Adrenal gland (tissue), 12 donors: ENCODE results near the gene PDXDC1. TPM values are rescaled to one million over a fixed set of nuclear protein-coding genes. Genes with fewer than 3 reads are reported as not detected.
"Not testable (repeated sequence)": the region's sequence is repeated elsewhere in the genome, so short reads cannot be mapped to it uniquely, and the experiment has no call there.

Experiments used
- DNase-seq, 7 donors: peaks; one replicate each; pipeline ENCODE4 v3.0.0-alpha.2; 2019 to 2020
- H3K27ac ChIP-seq, 5 donors: fragments of 200-600 bp; sonication (generic) in 4 of 5; 1 replicate in 3 of 5; 2 replicates in 2 of 5; pipeline versions ENCODE4 v1.5.1 to v1.8.0; 2016 to 2020; ENCODE audit warnings: mild to moderate bottlenecking in 1 of 5
- H3K27me3 ChIP-seq: fragments of 200-600 bp; 2 replicates; pipeline ENCODE4 v1.8.0; 2021
- H3K36me3 ChIP-seq, 2 donors: fragments of 200-600 bp; replicated peaks in 1 of 2; 1 replicate in 1 of 2; 2 replicates in 1 of 2; pipeline versions ENCODE4 v1.5.1 to v1.8.0; 2018 to 2022
- H3K4me1 ChIP-seq, 2 donors: fragments of 200-600 bp; replicated peaks in 1 of 2; 1 replicate in 1 of 2; 2 replicates in 1 of 2; pipeline versions ENCODE4 v1.5.1 to v1.8.0; 2018 to 2021
- H3K4me3 ChIP-seq, 4 donors: fragments of 200-600 bp; sonication (generic) in 3 of 4; one replicate each; pipeline ENCODE4 v1.5.1; 2016 to 2018
- H3K9me3 ChIP-seq, 3 donors: fragments of 200-600 bp; sonication (generic) in 1 of 3; replicated peaks in 1 of 3; 1 replicate in 2 of 3; 2 replicates in 1 of 3; pipeline versions ENCODE4 v1.5.1 to v1.8.0; 2016 to 2021
- POLR2A ChIP-seq, 2 donors: fragments of 450-650 bp; IDR thresholded peaks; one replicate each; pipeline ENCODE4 v1.6.1; 2017; ENCODE audit warnings: antibody characterized with exemption in 2 of 2, mild to moderate bottlenecking in 2 of 2, moderate library complexity in 1 of 2
- WGBS, 4 donors: extraction: QIAGEN DNeasy Blood & Tissue Kit in 2 of 4; methylation state at CpG; one replicate each; pipeline versions ENCODE4 v1.1.5 to v1.1.7; 2013 to 2017; 5-methylcytosine and 5-hydroxymethylcytosine counted together
- intact Hi-C, 2 donors: fragments of 100-400 bp; cut with DNase I; formaldehyde crosslinking; loops; one replicate each; pipeline versions ENCODE4 v1.14.1 to v1.15.0; 2022 to 2023
- polyA plus RNA-seq, 3 donors: library from polyadenylated mRNA; stranded (reverse); fragments of 200-250 nt in 2 of 3; fragments of 350-450 nt in 1 of 3; fragmentation: Illumina TruSeq in 1 of 3; extraction: RNeasy Lipid Tissue Mini Kit (QIAGEN cat#74804) in 1 of 3; gene quantifications; one replicate each; pipeline ENCODE4 v1.2.3, GENCODE V29; 2013 to 2014
- total RNA-seq, 9 donors: library from RNA; depleted of rRNA in 4 of 9; stranded (reverse); fragments of >200 nt in 4 of 9; fragments of 120-200 nt in 1 of 9; fragmentation: NEBNext Ultra II Directional in 1 of 9; extraction: Animal tissue kit (Norgen Biotek cat#: 25700) in 1 of 9; gene quantifications; one replicate each; pipeline versions ENCODE4 v1.1.0 to v1.2.4, GENCODE V29; 2013 to 2023
- donor health status: healthy with polysubstance abuse.
- donor health status: Bipolar disorder and iron deficiency.
- donor health status: DM: yes; HTN: yes; CAD: no.
- donor health status: DM: no; HTN: no; CAD: no.
- donor health status: DM: no; HTN: no; CAD: no.
- donor health status: DM: yes; HTN: yes; CAD: no.

The PDXDC1 gene
- total and polyA plus RNA-seq, 12 donors, result 38.9 to 81.5 (median 68.2) TPM

GRCh38 chr16:15144092-15144631, 169.3 kb downstream of the PDXDC1 start:
- Histone ChIP-seq H3K4me3 (peak overlapping the region in 1 of 4 donors; percentile 23), H3K4me1 (peaks cover 0 to 23% of the 10 kb centered on the region in 2 donors), H3K27ac (peak overlapping the region in 2 of 5 donors; percentile 77 to 80)
- H3K36me3 ChIP-seq, intact Hi-C loops, H3K27me3 ChIP-seq, H3K9me3 ChIP-seq: not testable (repeated sequence)
- 30 to 54% (median 33%) methylated on average over 6 to 22 of the region's 22 CpGs for WGBS, 4 donors
- peak in 4 of 7 donors; percentile 14 to 83 (median 32) for DNase-seq

- H3K4me1 ChIP-seq, result peaks cover 0 to 23% of the 10 kb centered on the region in 2 donors
- H3K36me3 ChIP-seq, H3K4me3 ChIP-seq, H3K9me3 ChIP-seq, intact Hi-C loops, H3K27me3 ChIP-seq: not testable (repeated sequence)
- peak overlapping the region in 2 of 5 donors; percentile 77 to 80 for H3K27ac ChIP-seq
- 36 to 76% (median 57%) methylated on average over 7 to 20 of the region's 20 CpGs for WGBS, 4 donors
- DNase-seq, result peak in 1 of 7 donors; percentile 32
These were observed 170.1 kb downstream of the PDXDC1 start for GRCh38 chr16:15144781-15145417.

- DNase-seq, result peak in 4 of 7 donors; percentile 15 to 74 (median 56)
- H3K27me3 ChIP-seq, H3K4me3 ChIP-seq, H3K9me3 ChIP-seq, intact Hi-C loops, H3K36me3 ChIP-seq: not testable (repeated sequence)
- peaks cover 0 to 23% of the 10 kb centered on the region in 2 donors for H3K4me1 ChIP-seq
- WGBS, 4 donors, result 67 to 89% (median 77%) methylated on average over 5 to 34 of the region's 35 CpGs
- H3K27ac ChIP-seq, result peak overlapping the region in 2 of 5 donors; percentile 77 to 80
- TF ChIP-seq POLR2A (IDR thresholded peaks at IDR 0.05), result peak in 1 of 2 donors; percentile 17
These were observed 170.8 kb downstream of the PDXDC1 start for GRCh38 chr16:15145418-15146263.

DNA sequence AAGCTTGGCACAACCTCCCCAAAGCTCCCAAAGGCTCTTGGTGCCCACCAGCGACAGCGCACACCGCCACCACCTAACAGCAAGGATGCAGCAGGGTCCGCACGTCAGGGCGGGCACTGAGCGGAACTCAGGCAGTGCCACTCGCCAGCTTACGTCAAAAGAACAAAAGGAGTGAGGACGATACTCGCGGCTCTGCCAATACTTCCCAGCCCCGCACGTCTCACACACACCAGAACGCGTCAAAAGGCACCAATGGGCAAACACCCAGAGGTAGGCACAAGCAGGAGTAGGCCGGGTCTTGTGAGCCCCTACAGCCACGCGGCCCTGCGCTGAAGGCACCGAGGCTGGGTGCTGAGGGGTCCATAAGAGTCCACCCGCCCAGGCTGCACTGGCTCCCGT, 171.4 kb downstream of the PDXDC1 start:
- DNase-seq, H3K9me3 ChIP-seq, intact Hi-C loops, H3K36me3 ChIP-seq, H3K27me3 ChIP-seq, H3K4me3 ChIP-seq: not testable (repeated sequence)
- 94 to 96% (median 95%) methylated on average over 21 to 23 of the region's 23 CpGs for WGBS, 4 donors
- peak overlapping the region in 2 of 5 donors; percentile 77 to 80 for H3K27ac ChIP-seq
- peaks cover 0 to 23% of the 10 kb centered on the region in 2 donors for H3K4me1 ChIP-seq

- H3K9me3 ChIP-seq, DNase-seq, H3K27ac ChIP-seq, H3K27me3 ChIP-seq, intact Hi-C loops, H3K36me3 ChIP-seq, H3K4me3 ChIP-seq: not testable (repeated sequence)
- WGBS, 4 donors, result 84 to 90% (median 87%) methylated on average over 5 to 19 of the region's 19 CpGs
- H3K4me1 ChIP-seq, result peaks cover 0 to 21% of the 10 kb centered on the region in 2 donors
These were observed 174.0 kb downstream of the PDXDC1 start for GRCh38 chr16:15148831-15149230.

DNA sequence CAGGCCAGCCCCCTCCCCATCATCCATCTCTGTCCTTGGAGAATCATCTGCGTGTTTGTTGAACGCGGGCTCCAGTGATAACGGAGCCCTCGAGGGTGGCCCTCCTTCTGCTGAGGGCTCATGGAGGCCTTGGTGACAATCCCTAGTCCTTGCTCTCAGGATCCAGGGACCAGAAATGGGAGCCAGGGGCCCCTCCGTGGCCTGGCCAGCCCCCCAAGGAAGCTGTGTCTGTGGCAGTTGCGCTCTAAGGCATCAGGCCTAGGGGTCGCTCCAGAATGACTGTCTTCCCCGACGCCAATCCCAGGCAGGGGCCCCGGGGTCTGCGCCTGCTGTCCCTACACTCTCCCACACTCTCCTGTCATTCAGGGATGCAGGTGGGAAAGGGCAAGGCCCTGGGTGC, 174.4 kb downstream of the PDXDC1 start:
- intact Hi-C loops, H3K27ac ChIP-seq, H3K27me3 ChIP-seq, DNase-seq, H3K4me3 ChIP-seq, H3K36me3 ChIP-seq, H3K9me3 ChIP-seq: not testable (repeated sequence)
- 82 to 96% (median 83%) methylated on average over 2 to 12 of the region's 12 CpGs for WGBS, 4 donors
- peaks cover 0 to 17% of the 10 kb centered on the region in 2 donors for H3K4me1 ChIP-seq

GRCh38 chr16:15154005-15154404, 179.2 kb downstream of the PDXDC1 start:
- Histone ChIP-seq H3K4me3 (peak overlapping the region in 2 of 4 donors; percentile 34 to 79), H3K27ac (peak overlapping the region in 3 of 5 donors; percentile 48 to 92 (median 73))
- DNase-seq, result peak in 5 of 7 donors; percentile 28 to 58 (median 49)
- 0 to 5% methylated on average over 10 to 17 of the region's 48 CpGs; no CpG with 5 or more reads in 2 of the 4 donors for WGBS, 4 donors
- H3K4me1 ChIP-seq, H3K9me3 ChIP-seq, H3K36me3 ChIP-seq, intact Hi-C loops, H3K27me3 ChIP-seq: not testable (repeated sequence)
